ENCODE measurements around the gene CBARP. TPM values are rescaled to one million over a fixed set of nuclear protein-coding genes. Genes with fewer than 3 reads are reported as not detected.

Gene CBARP
- total RNA-seq, 1 experiment from 2014 or later = 23.4 TPM

GRCh38 chr19:1240925-1241324, 3.1 kb upstream of the CBARP start:
- no peak for ATAC-seq
- H3K4me3 Mint-ChIP-seq = peak overlapping the region; percentile 75
- TF ChIP-seq TEAD4 (CRISPR knock-in tag; IDR thresholded peaks at IDR 0.05) = no peak
- H3K27ac Mint-ChIP-seq = no peak overlapping the region
- H3K9me3 Mint-ChIP-seq = no peaks in the 10 kb centered on the region
- ChIA-PET CTCF (interaction anchor here (0.6 to 9.7 kb wide), 15 partner anchors 16 to 595 kb away, joined by 3 to 648 read pairs (median 4); partner anchors contain the start of genes ARHGAP45, CIRBP and GPX4), POLR2A (interaction anchor here (1.7 kb wide), 1 partner anchor 28 kb away, joined by 4 read pairs; no protein-coding TSS in a partner anchor)
- H3K36me3 Mint-ChIP-seq = no peaks in the 10 kb centered on the region
- H3K27me3 Mint-ChIP-seq (ENCODE audit: low read depth) = peaks cover 4% of the 10 kb centered on the region; the same call in 1 of the 2 replicates
- peaks cover 22% of the 10 kb centered on the region for H3K4me1 Mint-ChIP-seq
- no peak for DNase-seq (ENCODE audit: low spot score)

GRCh38 chr19:1239796-1240737, 2.3 kb upstream of the CBARP start:
- Mint-ChIP-seq H3K36me3 (no peaks in the 10 kb centered on the region), H3K27ac (peak overlapping the region; percentile 84; the same call in 1 of the 2 replicates), H3K27me3 (ENCODE audit: low read depth) (peaks cover 4% of the 10 kb centered on the region; the same call in 1 of the 2 replicates), H3K4me3 (peak overlapping the region; percentile 76), H3K4me1 (peaks cover 22% of the 10 kb centered on the region), H3K9me3 (no peaks in the 10 kb centered on the region)
- peak; percentile 20 for ATAC-seq
- ChIA-PET POLR2A (interaction anchor here (0.6 to 1.7 kb wide), 2 partner anchors 27 to 29 kb away, joined by 3 to 4 read pairs; no protein-coding TSS in a partner anchor), CTCF (interaction anchor here (0.6 to 9.7 kb wide), 13 partner anchors 15 to 594 kb away, joined by 3 to 648 read pairs (median 6); partner anchors contain the start of genes ARHGAP45 and CIRBP)
- TF ChIP-seq ZNF423 (CRISPR knock-in tag; IDR thresholded peaks at IDR 0.05) (peak; percentile 75), RELA (CRISPR knock-in tag; IDR thresholded peaks at IDR 0.05; ENCODE audit: borderline replicate concordance) (0 out of 2 replicates have a peak, but pooled peaks have one; percentile 26), ZNF121 (CRISPR knock-in tag; IDR thresholded peaks at IDR 0.05) (peak; percentile 46; the same call in 1 of the 2 replicates), FOXJ3 (CRISPR knock-in tag; IDR thresholded peaks at IDR 0.05; ENCODE audit: borderline replicate concordance) (no peak), MLX (CRISPR knock-in tag; IDR thresholded peaks at IDR 0.05) (no peak), MYBL2 (CRISPR knock-in tag; IDR thresholded peaks at IDR 0.05) (peak; percentile 54; the same call in 1 of the 2 replicates), ZNF263 (CRISPR knock-in tag; IDR thresholded peaks at IDR 0.05; ENCODE audit: low read depth) (no peak), FOXP4 (CRISPR knock-in tag; IDR thresholded peaks at IDR 0.05) (no peak), CTCF (IDR thresholded peaks at IDR 0.05) (peak; percentile 94), TEAD4 (CRISPR knock-in tag; IDR thresholded peaks at IDR 0.05) (no peak), CREM (CRISPR knock-in tag; IDR thresholded peaks at IDR 0.05) (peak; percentile 95), JUN (CRISPR knock-in tag; IDR thresholded peaks at IDR 0.05) (no peak), NR2C2 (CRISPR knock-in tag; IDR thresholded peaks at IDR 0.05) (no peak), ZBTB21 (CRISPR knock-in tag; IDR thresholded peaks at IDR 0.05; ENCODE audit: borderline replicate concordance) (peak; percentile 98), CREB1 (CRISPR knock-in tag; IDR thresholded peaks at IDR 0.05) (no peak), HMGA2 (CRISPR knock-in tag; IDR thresholded peaks at IDR 0.05) (no peak), SP1 (CRISPR knock-in tag; conservative IDR thresholded peaks at IDR 0.05) (peak; percentile 91)
- TF ChIP-seq, protein P1, sequence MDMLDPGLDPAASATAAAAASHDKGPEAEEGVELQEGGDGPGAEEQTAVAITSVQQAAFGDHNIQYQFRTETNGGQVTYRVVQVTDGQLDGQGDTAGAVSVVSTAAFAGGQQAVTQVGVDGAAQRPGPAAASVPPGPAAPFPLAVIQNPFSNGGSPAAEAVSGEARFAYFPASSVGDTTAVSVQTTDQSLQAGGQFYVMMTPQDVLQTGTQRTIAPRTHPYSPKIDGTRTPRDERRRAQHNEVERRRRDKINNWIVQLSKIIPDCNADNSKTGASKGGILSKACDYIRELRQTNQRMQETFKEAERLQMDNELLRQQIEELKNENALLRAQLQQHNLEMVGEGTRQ (CRISPR knock-in tag; IDR thresholded peaks at IDR 0.05) = peak; percentile 58
- TF ChIP-seq, protein P2, sequence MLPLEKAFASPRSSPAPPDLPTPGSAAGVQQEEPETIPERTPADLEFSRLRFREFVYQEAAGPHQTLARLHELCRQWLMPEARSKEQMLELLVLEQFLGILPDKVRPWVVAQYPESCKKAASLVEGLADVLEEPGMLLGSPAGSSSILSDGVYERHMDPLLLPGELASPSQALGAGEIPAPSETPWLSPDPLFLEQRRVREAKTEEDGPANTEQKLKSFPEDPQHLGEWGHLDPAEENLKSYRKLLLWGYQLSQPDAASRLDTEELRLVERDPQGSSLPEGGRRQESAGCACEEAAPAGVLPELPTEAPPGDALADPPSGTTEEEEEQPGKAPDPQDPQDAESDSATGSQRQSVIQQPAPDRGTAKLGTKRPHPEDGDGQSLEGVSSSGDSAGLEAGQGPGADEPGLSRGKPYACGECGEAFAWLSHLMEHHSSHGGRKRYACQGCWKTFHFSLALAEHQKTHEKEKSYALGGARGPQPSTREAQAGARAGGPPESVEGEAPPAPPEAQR (CRISPR knock-in tag; IDR thresholded peaks at IDR 0.05) = no peak
- TF ChIP-seq, protein P3, sequence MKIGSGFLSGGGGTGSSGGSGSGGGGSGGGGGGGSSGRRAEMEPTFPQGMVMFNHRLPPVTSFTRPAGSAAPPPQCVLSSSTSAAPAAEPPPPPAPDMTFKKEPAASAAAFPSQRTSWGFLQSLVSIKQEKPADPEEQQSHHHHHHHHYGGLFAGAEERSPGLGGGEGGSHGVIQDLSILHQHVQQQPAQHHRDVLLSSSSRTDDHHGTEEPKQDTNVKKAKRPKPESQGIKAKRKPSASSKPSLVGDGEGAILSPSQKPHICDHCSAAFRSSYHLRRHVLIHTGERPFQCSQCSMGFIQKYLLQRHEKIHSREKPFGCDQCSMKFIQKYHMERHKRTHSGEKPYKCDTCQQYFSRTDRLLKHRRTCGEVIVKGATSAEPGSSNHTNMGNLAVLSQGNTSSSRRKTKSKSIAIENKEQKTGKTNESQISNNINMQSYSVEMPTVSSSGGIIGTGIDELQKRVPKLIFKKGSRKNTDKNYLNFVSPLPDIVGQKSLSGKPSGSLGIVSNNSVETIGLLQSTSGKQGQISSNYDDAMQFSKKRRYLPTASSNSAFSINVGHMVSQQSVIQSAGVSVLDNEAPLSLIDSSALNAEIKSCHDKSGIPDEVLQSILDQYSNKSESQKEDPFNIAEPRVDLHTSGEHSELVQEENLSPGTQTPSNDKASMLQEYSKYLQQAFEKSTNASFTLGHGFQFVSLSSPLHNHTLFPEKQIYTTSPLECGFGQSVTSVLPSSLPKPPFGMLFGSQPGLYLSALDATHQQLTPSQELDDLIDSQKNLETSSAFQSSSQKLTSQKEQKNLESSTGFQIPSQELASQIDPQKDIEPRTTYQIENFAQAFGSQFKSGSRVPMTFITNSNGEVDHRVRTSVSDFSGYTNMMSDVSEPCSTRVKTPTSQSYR (CRISPR knock-in tag; IDR thresholded peaks at IDR 0.05) = 0 out of 2 replicates have a peak, but pooled peaks have one; percentile 23
- peak; percentile 93 for DNase-seq (ENCODE audit: low spot score)
